CD14-positive monocyte (primary cell): ENCODE results near the gene FTSJ3. TPM values are rescaled to one million over a fixed set of nuclear protein-coding genes. Genes with fewer than 3 reads are reported as not detected.

Experiments used
- DNase-seq, 3 donors: peaks; one replicate each; pipeline ENCODE4 v3.0.0-alpha.2; 2011 to 2022
- H2AFZ ChIP-seq: 2 replicates; pipeline ENCODE4 v1.6.0; 2012; ENCODE audit warnings: mild to moderate bottlenecking, low read depth, low read length, inconsistent platforms; ENCODE audit not compliant: insufficient read depth, poor library complexity, severe bottlenecking
- H3K27ac ChIP-seq, 2 donors: 1 replicate in 1 of 2; 2 replicates in 1 of 2; pipeline ENCODE4 v1.5.1; 2012 to 2013; ENCODE audit warnings: low read length in 2 of 2, control low read depth in 1 of 2, inconsistent platforms in 1 of 2, low read depth in 1 of 2, mild to moderate bottlenecking in 1 of 2
- H3K27me3 ChIP-seq, 2 donors: one replicate each; pipeline versions ENCODE4 v1.6.0 to v1.6.1; 2011 to 2013; ENCODE audit warnings: low read length in 2 of 2; ENCODE audit not compliant: control insufficient read depth in 2 of 2, insufficient read depth in 2 of 2
- H3K36me3 ChIP-seq, 2 donors: replicated peaks in 1 of 2; 1 replicate in 1 of 2; 2 replicates in 1 of 2; pipeline versions ENCODE4 v1.5.1 to v1.6.1; 2012 to 2013; ENCODE audit warnings: low read length in 2 of 2, control low read depth in 1 of 2, inconsistent platforms in 1 of 2, mild to moderate bottlenecking in 1 of 2; ENCODE audit not compliant: insufficient read depth in 2 of 2, control insufficient read depth in 1 of 2
- H3K4me1 ChIP-seq, 2 donors: 1 replicate in 1 of 2; 2 replicates in 1 of 2; pipeline versions ENCODE4 v1.5.1 to v1.6.1; 2012 to 2013; ENCODE audit warnings: low read length in 2 of 2, control low read depth in 1 of 2, inconsistent platforms in 1 of 2, mild to moderate bottlenecking in 1 of 2, moderate library complexity in 1 of 2; ENCODE audit not compliant: insufficient read depth in 2 of 2, control insufficient read depth in 1 of 2
- H3K4me2 ChIP-seq: replicated peaks from 2 replicates; pipeline ENCODE3; 2012; ENCODE audit warnings: low read length, moderate library complexity, mild to moderate bottlenecking; ENCODE audit not compliant: poor library complexity, severe bottlenecking; ENCODE audit errors: extremely low read depth
- H3K4me3 ChIP-seq, 3 experiments: fragments of 200-600 bp in 1 of 3; sonication (generic) in 1 of 3; replicated peaks in 1 of 3; 1 replicate in 2 of 3; 2 replicates in 1 of 3; pipeline ENCODE4 v1.5.1; 2011 to 2013; ENCODE audit warnings: low read length in 3 of 3, mild to moderate bottlenecking in 3 of 3, control low read depth in 2 of 3, low read depth in 2 of 3, inconsistent platforms in 1 of 3, moderate library complexity in 1 of 3
- H3K79me2 ChIP-seq: 2 replicates; pipeline ENCODE4 v1.6.0; 2012; ENCODE audit warnings: mild to moderate bottlenecking, control low read depth, inconsistent platforms, low read length, moderate library complexity; ENCODE audit not compliant: insufficient read depth
- H3K9ac ChIP-seq: 2 replicates; pipeline ENCODE4 v1.6.0; 2017; ENCODE audit warnings: low read length, mild to moderate bottlenecking; ENCODE audit not compliant: insufficient read depth, poor library complexity, severe bottlenecking
- H3K9me3 ChIP-seq, 2 donors: replicated peaks in 1 of 2; 1 replicate in 1 of 2; 2 replicates in 1 of 2; pipeline versions ENCODE4 v1.5.1 to v1.6.1; 2012 to 2013; ENCODE audit warnings: low read length in 2 of 2, control low read depth in 1 of 2; ENCODE audit not compliant: control insufficient read depth in 1 of 2, insufficient read depth in 1 of 2
- H4K20me1 ChIP-seq: 2 replicates; pipeline ENCODE4 v1.6.0; 2012; ENCODE audit warnings: mild to moderate bottlenecking, low read length, control low read depth, moderate library complexity; ENCODE audit not compliant: insufficient read depth
- H3K27ac Mint-ChIP-seq, 7 donors: one replicate each; pipeline ENCODE4 v1.8.0; 2020; ENCODE audit warnings: mild to moderate bottlenecking in 7 of 7, mixed read lengths in 7 of 7, moderate library complexity in 6 of 7, inconsistent platforms in 2 of 7
- H3K27me3 Mint-ChIP-seq, 3 donors: one replicate each; pipeline ENCODE4 v1.8.0; 2021 to 2022; ENCODE audit warnings: low read depth in 3 of 3, mild to moderate bottlenecking in 3 of 3, mixed read lengths in 3 of 3, moderate library complexity in 3 of 3, inconsistent platforms in 1 of 3
- H3K36me3 Mint-ChIP-seq, 2 donors: one replicate each; pipeline ENCODE4 v1.8.0; 2020; ENCODE audit warnings: mixed read lengths in 2 of 2, inconsistent platforms in 1 of 2, mild to moderate bottlenecking in 1 of 2
- H3K4me1 Mint-ChIP-seq: one replicate; pipeline ENCODE4 v1.8.0; 2020; ENCODE audit warnings: mild to moderate bottlenecking, mixed read lengths
- H3K4me3 Mint-ChIP-seq, 2 donors: one replicate each; pipeline ENCODE4 v1.8.0; 2020; ENCODE audit warnings: mild to moderate bottlenecking in 2 of 2, mixed read lengths in 2 of 2, moderate library complexity in 1 of 2
- H3K9me3 Mint-ChIP-seq, 7 donors: one replicate each; pipeline ENCODE4 v1.8.0; 2020 to 2022; ENCODE audit warnings: mixed read lengths in 7 of 7, mild to moderate bottlenecking in 6 of 7, moderate library complexity in 6 of 7, inconsistent platforms in 2 of 7
- CTCF ChIP-seq: fragments of 200-600 bp; IDR thresholded peaks from one replicate; pipeline ENCODE4 v1.8.0; 2022; ENCODE audit warnings: antibody characterized with exemption, mild to moderate bottlenecking
- WGBS: methylation state at CpG from one replicate; pipeline ENCODE4 v1.1.5; 2013; ENCODE audit warnings: missing lambda C conversion rate; ENCODE audit not compliant: insufficient coverage; 5-methylcytosine and 5-hydroxymethylcytosine counted together
- intact Hi-C, 2 donors: fragments of 100-400 bp; cut with micrococcal nuclease; formaldehyde crosslinking; loops; one replicate each; pipeline versions ENCODE4 v1.15.0 to v1.15.1; 2023
- polyA plus RNA-seq, 3 donors: library from polyadenylated mRNA; depleted of rRNA in 1 of 3; unstranded in 2 of 3; stranded (reverse) in 1 of 3; fragments of 300-500 nt in 2 of 3; fragments of >200 nt in 1 of 3; fragmentation: Illumina TruSeq in 2 of 3; gene quantifications; 1 replicate in 2 of 3; 2 replicates in 1 of 3; pipeline ENCODE4 v1.2.3, GENCODE V29; 2012 to 2021

FTSJ3 gene
- polyA plus RNA-seq, 3 donors: 9.2 to 23.7 (median 15.0) TPM

- DNase-seq: no peak
- intact Hi-C loops: no loop called here
Measured at GRCh38 chr17:63816669-63817068, 10.8 kb downstream of the FTSJ3 start.

GRCh38 chr17:63816123-63816522, 11.3 kb downstream of the FTSJ3 start:
- Histone ChIP-seq H3K9ac (no peak overlapping the region), H3K4me3 (no peak overlapping the region), H3K36me3 (peaks cover 98 to 100% of the 10 kb centered on the region in 2 donors), H2AFZ (no peak overlapping the region), H3K27ac (no peak overlapping the region), H4K20me1 (peaks cover 37% of the 10 kb centered on the region), H3K27me3 (no peaks in the 10 kb centered on the region), H3K4me2 (no peak overlapping the region), H3K4me1 (no peaks in the 10 kb centered on the region), H3K9me3 (no peaks in the 10 kb centered on the region), H3K79me2 (peaks cover 14% of the 10 kb centered on the region)
- 100% methylated on average over 2 of the region's 2 CpGs for WGBS
- TF ChIP-seq CTCF: no peak
- intact Hi-C loops: no loop called here
- H3K4me1 Mint-ChIP-seq: peaks cover 5% of the 10 kb centered on the region
- no peaks in the 10 kb centered on the region for H3K9me3 Mint-ChIP-seq
- no peak for DNase-seq
- H3K27ac Mint-ChIP-seq: peak overlapping the region in 2 of 7 donors; percentile 48 to 67
- H3K36me3 Mint-ChIP-seq: peaks cover 95 to 100% of the 10 kb centered on the region in 2 donors
- H3K4me3 Mint-ChIP-seq: no peak overlapping the region
- H3K27me3 Mint-ChIP-seq: no peaks in the 10 kb centered on the region

More at GRCh38 chr17:63816669-63817068, 10.8 kb downstream of the FTSJ3 start:
- Histone ChIP-seq H3K27me3 (no peaks in the 10 kb centered on the region), H3K9me3 (no peaks in the 10 kb centered on the region), H3K4me1 (no peaks in the 10 kb centered on the region), H4K20me1 (peaks cover 42% of the 10 kb centered on the region), H3K4me2 (no peak overlapping the region), H3K27ac (peak overlapping the region in 1 of 2 donors; percentile 17), H3K4me3 (no peak overlapping the region), H3K9ac (no peak overlapping the region), H3K79me2 (peaks cover 16% of the 10 kb centered on the region), H3K36me3 (peaks cover 98 to 100% of the 10 kb centered on the region in 2 donors), H2AFZ (no peak overlapping the region)
- Mint-ChIP-seq H3K27ac (peak overlapping the region in 1 of 7 donors; percentile 2), H3K4me1 (peaks cover 5% of the 10 kb centered on the region), H3K27me3 (no peaks in the 10 kb centered on the region), H3K36me3 (peaks cover 95 to 100% of the 10 kb centered on the region in 2 donors), H3K4me3 (no peak overlapping the region), H3K9me3 (peaks cover 0 to 1% (median 0%) of the 10 kb centered on the region in 7 donors)
- TF ChIP-seq CTCF: no peak
- 100% methylated on average over 2 of the region's 4 CpGs for WGBS
